Thyroid gland (tissue), 4 donors: Measurements from ENCODE around the gene EEFSEC.

Source experiments
- POLR2A ChIP-seq, 2 donors: fragments of 450-650 bp; IDR thresholded peaks; one replicate each; pipeline ENCODE4 v1.6.1; 2017; ENCODE audit warnings: antibody characterized with exemption in 2 of 2, mild to moderate bottlenecking in 2 of 2, moderate library complexity in 1 of 2
- TF ChIP-seq, protein P1 (sequence below), 6 experiments: fragments of 200-600 bp in 3 of 6; fragments of 450-650 bp in 3 of 6; sonication (generic) in 3 of 6; IDR thresholded peaks; one replicate each; pipeline ENCODE4 v1.5.1; 2016 to 2019; ENCODE audit warnings: antibody characterized with exemption in 6 of 6, mild to moderate bottlenecking in 2 of 6, inconsistent platforms in 1 of 6, moderate library complexity in 1 of 6

DNA sequence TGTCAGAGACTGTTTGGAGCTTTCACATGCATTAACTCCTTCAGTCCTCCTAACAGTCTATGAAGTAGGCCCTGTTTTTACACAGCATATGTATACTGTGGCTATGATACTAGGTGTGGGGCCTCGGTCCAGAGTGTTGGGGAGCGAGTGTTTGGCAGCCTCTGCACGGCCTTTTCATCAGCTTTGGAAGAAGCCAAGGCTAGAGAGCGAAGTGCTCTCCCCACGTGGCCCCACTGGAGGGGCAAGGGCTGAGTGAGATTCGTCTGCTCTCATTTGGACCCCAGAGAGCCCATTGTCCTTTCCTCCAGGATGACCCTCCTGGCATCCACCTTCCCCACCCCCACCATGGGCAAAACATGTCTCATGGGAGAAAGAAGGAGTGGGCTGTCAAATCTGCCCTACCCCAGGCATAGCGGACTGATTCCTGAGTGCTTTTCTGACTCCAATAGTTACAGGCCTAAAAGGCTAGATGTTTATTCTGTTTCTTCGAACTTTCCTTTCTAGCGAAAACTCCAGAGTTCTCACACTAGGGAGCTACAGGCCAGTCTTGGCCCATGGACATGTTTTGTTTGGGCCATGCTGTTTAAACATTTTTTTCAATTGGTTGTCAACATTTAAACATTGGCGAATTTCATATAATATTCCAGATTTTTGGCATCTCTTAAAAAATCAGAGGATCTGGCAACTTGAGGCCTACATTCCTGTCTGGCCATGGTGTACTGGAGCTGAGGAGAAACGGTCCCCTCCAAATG is 76.0 kb downstream of the EEFSEC start:
- TF ChIP-seq, protein P1, sequence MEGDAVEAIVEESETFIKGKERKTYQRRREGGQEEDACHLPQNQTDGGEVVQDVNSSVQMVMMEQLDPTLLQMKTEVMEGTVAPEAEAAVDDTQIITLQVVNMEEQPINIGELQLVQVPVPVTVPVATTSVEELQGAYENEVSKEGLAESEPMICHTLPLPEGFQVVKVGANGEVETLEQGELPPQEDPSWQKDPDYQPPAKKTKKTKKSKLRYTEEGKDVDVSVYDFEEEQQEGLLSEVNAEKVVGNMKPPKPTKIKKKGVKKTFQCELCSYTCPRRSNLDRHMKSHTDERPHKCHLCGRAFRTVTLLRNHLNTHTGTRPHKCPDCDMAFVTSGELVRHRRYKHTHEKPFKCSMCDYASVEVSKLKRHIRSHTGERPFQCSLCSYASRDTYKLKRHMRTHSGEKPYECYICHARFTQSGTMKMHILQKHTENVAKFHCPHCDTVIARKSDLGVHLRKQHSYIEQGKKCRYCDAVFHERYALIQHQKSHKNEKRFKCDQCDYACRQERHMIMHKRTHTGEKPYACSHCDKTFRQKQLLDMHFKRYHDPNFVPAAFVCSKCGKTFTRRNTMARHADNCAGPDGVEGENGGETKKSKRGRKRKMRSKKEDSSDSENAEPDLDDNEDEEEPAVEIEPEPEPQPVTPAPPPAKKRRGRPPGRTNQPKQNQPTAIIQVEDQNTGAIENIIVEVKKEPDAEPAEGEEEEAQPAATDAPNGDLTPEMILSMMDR (IDR thresholded peaks at IDR 0.05), result no peak
- no peak for TF ChIP-seq POLR2A (IDR thresholded peaks at IDR 0.05)
